ENCODE data around the gene EPHB6.

The EPHB6 gene, protein sequence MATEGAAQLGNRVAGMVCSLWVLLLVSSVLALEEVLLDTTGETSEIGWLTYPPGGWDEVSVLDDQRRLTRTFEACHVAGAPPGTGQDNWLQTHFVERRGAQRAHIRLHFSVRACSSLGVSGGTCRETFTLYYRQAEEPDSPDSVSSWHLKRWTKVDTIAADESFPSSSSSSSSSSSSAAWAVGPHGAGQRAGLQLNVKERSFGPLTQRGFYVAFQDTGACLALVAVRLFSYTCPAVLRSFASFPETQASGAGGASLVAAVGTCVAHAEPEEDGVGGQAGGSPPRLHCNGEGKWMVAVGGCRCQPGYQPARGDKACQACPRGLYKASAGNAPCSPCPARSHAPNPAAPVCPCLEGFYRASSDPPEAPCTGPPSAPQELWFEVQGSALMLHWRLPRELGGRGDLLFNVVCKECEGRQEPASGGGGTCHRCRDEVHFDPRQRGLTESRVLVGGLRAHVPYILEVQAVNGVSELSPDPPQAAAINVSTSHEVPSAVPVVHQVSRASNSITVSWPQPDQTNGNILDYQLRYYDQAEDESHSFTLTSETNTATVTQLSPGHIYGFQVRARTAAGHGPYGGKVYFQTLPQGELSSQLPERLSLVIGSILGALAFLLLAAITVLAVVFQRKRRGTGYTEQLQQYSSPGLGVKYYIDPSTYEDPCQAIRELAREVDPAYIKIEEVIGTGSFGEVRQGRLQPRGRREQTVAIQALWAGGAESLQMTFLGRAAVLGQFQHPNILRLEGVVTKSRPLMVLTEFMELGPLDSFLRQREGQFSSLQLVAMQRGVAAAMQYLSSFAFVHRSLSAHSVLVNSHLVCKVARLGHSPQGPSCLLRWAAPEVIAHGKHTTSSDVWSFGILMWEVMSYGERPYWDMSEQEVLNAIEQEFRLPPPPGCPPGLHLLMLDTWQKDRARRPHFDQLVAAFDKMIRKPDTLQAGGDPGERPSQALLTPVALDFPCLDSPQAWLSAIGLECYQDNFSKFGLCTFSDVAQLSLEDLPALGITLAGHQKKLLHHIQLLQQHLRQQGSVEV

DNA sequence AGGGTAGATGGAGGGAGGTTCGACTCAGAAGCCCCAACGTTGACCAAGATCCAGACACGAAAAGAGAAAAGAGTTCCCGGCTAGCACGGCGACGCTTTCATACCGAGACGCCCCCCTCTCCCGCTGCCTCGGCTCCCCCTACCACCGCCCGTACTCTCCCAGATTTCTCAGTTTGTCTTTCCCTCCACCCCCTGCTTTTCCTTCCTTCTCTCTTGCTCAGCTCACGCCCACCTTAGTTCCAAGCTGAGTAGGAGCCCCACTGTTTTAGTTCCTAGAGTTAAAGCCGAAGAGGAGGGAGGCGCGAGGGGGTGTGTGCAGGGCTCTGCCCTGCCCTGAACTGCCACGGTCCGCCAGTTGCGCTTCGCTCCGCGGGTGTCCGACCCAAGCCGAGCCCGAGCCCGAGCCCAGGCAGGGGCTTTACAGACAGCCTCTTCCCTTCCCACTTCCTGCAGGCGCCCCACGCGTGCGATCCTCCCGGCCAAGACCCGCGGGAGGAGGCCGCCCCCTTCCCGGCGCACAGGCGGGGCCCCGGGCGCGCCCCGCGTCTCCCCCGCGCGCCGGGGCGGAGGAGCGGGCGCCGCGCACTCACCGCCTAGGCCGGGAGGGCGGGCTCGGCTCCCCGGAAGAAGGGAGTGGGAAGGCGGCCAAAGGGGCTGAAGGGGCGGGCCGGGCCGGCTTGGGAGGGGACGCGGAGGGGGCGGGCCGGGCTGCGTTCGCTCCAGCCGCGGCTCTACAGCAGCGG lies at the start of gene EPHB6:
Gene EPHB6 (plus strand): TSS at position 705 of the 742 bp plus-strand sequence. CDS start 8,152 bp downstream, outside the sequence.
- peak; percentile 7 to 49 for DNase-seq

DNA sequence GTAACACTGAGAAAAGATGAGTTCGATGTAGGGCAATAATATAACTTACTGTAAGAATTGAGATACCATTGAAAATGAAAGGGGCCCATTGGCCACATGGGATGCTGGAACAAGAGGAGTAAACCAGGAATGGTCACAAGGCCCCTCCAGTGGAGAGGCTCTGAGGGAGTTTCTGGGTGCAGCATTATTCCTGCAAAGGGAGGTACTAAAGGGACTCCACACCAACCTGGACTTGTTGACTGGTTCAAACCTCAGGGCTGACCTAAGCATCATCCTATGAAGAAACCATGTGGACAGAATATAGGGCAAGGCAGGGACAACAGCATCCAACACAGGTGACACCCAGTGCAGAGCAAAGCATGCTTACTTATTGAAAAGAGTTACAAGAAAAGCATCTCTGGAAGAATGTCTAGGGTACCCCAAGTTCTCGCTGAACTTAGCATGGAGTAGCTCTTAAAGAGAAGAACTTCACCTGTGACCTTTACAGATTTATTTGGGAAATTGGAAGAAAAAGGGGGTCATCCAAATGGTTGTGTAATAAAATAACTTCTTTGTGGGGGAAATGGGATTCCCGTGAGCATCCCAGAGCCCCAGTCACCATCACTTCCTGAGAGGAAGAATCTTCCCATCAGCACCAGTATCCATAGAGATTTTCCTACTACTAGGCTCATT lies 49.4 kb upstream of the EPHB6 start:
- no peak for DNase-seq

DNA sequence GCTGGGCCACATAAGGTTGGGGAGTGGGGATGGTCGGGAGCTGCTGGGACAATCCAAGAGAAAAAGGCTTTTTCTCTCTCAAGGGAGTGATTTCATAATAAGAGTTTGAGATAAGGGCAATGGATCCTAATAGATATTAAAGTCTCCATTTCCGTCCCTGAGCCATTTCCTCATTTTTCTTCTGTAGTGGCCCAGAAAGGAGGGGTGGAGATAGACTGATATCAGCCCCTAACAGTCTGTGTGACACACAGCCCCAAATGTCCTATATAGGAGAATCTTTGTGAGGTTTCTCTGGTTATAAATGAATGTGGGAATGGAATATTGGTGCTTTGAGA lies 48.9 kb upstream of the EPHB6 start:
- DNase-seq, result no peak

DNA sequence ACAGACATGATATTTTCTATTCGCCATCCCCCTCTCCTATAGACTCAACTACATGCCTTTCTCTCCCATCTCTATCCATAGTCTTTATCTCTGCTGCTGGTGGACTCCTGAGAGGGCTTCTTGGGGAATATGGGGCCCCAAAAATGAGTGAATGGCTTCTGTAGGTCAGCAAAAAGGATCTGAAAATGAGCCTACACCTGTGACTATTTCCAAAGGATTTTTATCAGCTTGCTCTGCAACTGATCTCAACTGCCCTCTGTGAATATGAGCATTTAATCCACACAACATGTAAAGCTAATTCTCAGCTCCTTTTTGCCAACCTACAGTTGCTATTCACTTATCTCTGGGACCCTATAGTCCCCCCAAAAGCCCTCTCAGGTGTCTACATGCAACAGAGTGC lies 47.9 kb upstream of the EPHB6 start:
- no peak for DNase-seq

DNA sequence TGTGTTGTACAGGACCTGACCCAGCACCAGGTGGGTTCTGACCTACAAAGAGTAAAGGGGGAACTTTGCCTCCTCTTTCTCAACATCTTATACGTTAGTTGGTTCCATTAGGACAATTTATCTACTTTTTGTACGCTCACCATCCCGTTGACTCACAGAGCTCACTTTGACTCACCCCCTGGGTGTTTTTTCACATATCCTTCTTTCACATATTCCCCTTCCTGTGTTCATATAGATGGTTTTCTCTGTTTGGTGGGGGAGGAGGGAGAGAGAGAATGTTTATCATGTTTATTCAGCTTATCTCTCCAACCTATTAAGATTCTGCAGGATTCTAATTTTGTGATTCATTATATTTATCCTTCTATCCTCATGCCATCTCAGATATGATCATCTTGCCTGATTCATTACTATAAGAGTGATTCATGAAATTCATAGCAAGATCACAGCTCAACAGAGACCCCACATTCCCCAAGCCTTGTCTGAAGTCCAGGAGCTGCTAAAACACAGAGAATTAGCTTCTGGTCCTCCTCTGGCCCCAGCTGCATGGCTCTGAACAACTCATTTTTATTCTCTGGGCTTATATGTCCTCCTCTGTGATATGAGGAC lies 46.9 kb upstream of the EPHB6 start:
- DNase-seq, result no peak

DNA sequence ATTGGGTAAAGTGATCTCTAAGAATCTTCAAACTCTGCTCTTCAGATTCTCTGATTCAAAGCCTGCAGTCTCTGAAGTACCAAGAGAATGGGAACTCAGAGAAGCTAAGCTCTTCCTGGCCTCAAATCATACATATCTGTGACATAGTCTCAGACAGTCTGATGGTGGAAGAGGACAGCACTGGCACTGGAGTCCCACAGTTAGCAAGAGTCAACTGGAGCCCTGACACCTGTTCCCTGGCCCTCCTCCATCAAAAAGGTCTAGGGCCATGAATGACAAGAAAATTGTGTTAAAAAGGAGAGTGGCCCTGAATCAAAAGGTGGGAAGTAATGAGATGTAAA lies 46.4 kb upstream of the EPHB6 start:
- no peak for DNase-seq

DNA sequence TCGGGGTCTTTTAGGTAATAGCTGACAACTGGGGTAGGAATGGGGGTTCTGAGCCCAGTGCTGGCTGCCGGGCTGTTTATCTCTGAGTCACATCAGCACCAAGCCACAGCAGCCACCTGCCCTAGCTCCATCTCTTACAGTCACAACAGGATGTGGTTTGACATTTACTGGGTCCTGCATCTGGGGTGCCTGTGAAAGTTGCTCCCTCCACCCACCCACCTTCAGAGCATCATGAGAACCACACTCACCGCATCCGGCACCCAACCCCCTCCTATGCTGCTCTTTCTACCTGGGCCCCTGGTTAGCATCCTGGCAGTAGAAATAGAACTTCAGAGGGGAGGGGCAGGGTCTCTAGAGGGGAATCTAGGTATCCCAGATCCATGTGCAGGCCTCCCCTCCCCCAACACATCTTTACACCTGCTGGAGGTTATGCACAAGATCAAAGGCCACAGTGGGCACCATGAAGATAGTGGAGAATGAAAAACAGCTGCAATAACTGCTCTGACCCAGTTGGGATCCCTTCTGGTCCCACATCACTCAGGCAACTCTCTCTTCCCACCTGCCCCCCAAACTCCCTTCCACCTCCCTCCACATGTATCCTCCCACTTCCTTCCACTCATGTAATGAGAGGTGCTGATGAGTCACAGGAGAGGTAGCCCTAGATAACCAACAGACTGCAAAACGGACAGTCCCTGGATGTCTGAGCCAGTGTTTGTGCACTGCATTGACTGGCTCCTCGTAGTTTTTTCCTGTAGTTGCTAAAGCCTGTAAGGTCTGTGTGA lies 45.9 kb upstream of the EPHB6 start:
- DNase-seq, result no peak

DNA sequence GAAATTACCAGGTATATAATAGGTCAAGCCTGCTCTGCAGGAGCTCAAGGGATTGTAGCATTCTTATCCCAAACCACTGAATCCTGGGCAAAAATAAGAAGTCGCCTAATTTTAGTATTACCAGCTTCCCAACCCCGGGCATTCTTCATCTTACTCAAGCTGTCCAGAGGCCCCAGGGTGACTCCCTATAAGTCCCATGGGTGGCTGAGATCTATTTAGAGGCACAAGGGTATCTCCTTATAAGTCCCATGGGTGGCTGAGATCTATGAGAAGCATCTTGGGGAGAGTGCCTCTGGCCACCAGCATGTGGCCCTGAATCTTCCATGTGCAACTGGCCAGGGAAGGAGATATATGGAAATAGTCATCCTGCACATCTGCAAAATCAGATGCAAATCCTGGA lies 45.2 kb upstream of the EPHB6 start:
- no peak for DNase-seq

DNA sequence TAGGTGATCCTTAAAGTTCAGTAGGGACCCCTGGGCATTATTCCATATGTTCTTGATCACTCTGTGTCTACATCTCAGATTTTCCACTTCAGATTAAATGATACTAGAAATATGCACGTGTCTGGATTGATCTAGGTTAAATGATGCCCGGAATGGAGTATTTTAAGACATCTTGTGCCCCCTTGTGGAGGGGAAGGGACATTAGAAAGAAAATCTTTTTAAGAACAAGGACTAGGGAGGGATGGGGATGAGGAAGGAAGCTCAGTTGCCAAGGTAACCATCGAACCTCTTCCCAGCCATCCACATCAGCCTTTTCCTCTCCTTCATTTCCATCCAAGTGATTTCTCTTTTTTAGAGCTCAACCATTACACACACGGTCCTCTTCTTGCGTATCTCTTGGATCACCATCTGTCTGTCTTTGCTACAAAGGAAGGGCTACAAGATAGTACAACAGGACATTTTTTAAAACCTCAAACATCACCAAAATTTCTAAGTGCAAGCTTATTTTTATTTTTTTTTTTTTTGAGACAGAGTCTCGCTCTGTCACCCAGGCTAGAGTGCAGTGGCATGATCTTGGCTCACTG lies 43.6 kb upstream of the EPHB6 start:
- DNase-seq, result peak; percentile 54 to 75

DNA sequence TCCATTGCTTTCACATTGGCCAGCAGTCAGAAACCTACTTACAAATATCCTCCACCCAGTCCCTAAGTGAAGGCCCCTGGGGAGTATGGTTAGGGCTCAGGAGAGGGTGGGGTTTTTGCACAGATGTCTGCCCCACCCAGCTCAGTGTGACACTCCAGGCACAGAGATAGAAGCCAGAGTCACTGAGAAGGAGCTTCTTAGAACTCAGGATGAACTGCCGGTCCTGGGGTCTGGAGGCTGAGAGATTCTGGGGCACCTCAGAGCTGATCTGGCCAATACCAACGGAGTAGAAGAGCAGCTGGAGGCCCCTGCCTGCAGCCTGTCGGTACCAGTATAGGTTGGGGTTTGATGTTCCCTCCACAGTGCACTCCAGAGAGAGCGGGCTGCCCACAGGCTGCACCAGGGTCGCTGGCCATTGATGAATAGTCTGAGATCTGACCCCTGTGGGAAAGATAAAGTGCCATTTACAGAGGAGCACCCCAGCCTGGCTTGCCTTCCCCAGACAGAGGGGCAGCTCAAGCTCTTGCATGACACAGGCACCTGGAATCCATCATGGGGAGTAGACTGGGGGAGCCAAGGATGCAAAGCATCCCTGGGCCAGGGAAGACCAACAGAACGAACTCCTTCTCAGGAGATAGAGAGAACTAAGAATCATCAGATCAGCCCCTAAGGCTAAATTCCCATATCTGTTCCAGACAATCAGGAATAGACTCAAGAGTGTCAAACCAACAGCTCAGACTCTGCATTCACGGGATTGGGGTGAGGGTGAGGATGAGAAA lies 42.2 kb upstream of the EPHB6 start:
- DNase-seq, result peak in 1 of 2 experiments; percentile 52

DNA sequence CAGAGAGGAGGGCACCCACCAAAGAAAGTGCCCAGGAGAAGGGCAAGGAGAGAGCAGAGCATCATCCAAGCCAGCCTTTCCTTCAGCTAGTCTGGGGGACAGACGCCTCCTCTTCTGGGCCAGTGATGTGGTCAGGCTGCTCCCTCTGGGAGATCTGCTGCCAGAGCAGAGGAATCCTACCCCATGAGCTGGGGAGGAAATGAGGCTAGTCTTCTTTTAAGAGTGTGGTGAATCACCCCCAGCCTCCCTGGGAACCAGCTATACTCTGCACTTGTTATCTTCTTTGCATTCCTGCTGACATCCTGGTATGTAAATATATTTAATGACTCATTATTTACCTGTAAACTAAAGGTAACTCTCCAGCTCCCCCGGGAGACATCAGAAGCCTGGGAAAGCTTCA lies 41.6 kb upstream of the EPHB6 start:
- DNase-seq, result no peak

DNA sequence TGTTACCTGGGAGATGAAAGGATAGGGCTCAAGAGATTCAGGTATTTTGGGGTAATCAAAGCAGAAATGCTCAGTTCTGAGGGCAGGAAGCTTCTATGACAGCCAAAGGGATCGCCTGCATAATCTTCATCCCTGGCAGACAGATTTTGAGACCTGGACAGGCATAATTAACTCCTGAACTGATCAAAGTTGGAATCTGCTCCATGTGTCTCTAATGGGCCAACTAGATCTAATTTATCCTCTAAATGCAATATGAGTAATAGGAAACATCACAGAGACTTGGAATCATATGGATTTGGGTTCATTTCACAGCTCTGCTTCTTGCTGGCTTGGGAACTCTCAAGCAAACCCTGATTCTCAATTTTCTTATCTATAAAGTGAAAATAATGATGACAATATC lies 41.2 kb upstream of the EPHB6 start:
- DNase-seq, result no peak

DNA sequence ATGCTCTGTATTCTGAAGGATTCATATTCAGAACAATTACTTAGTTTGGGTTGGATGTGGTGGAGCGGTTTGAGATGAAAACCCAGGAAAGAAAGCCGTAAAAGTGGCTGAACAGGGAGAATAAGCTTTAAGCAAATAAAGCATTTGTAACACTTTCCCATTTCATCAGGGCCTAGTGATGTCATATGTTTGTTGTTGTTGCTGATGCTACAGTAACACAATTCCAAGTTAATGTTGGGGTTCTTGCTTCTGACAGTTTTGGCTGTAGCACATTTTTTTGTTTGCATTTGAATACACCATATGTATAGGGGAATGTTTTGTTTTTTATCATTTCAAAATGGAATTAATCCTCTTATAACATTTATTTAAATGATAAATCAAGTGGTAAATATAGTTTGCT lies 40.4 kb upstream of the EPHB6 start:
- no peak for DNase-seq

DNA sequence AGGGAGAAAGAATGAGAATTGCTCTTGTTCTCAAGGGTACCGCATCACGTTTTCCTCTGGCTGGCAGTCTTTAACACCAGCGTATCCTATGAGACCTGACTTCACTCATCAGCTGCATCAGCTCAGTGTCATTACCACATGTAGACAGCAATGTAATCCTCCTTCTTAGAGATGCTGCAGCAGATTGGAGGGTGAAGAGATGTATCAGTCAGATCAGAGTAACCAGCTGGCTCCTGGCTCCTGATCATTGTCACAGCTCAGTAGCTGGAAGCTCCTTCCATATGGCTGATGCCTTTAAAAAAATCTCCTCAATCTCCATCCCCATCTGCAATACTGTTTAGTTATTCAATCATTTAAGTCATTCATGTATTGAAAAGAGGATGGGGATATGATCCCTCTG lies 39.7 kb upstream of the EPHB6 start:
- DNase-seq, result peak; percentile 78 to 94

DNA sequence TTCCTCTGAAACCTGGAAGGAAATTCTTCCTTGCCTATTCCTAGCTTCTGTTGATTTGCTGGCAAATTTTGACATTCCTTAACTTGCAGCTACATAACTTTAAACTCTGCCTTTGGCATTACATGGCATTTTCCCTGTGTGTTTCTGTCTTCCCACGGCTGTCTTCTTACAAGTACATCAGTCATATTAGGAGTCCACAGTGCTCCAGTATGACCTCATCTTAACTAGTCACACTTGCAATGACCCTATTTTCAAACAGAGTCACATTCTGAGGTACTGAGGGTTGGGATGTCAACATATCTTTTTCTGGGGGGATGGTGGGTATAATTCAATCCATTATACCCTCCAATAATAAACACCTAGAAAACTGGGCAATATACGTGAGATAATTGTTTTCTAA lies 37.4 kb upstream of the EPHB6 start:
- DNase-seq, result no peak

DNA sequence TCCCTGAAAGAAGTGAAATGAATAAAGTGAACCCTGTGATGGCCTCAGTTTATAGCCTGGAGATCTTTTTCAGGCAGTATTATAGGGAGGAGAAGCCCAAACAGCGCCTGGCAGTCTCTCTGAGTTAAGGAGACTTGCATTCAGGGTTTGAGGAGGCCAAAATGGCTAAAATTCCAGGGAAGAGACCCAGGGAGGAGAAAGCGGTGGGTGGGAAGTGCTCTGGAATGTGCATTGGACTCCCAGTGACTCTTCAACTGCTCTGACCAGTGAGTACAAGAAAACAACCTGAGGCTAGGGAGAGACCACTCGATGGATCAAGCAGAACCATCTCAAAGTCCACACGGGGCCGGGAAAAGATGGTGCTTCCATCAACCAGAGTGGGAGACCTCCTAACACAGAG lies 35.3 kb upstream of the EPHB6 start:
- DNase-seq, result no peak

DNA sequence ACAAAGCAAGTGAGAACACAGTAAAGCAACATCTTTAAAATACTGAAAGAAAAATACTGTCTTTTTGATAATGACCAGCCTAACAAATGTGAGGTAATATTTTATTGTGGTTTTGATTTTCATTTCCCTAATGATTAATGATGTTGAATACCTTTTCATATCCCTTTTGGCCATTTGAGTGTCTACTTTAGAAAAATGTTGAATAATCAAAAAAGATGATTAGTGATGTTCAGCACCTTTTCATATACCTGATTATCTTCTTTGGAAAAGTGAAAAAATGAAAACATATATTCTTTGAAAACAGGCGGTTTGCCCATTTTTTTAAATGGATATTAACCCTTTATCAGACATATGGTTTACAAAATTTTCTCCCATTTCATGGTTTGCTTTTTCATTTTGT lies 32.2 kb upstream of the EPHB6 start:
- DNase-seq, result no peak

DNA sequence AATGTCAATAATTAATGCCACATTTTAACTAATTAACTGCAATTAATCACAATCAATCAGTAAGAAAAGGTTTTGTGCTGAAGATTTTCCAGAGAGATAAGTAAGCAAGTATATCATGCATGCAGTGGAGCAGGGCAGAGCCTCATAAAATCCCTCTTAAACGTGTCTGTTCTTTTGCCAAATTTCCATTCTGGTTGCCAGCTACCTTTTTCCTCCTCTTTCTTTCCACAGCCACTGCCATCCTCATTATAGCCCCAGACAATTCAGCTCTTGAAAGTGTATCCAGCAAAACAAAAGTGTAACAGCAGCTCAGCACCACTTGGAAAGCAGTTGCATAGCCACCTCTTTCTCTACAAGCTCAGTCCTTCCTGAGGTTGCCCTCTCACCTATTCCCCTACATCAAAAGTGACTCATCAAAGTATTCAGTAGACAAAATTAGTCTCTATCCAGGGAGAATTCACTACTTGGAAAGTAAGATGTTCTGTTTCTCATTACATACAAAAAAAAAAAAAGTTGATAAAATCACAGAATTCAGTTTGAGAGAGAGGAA lies 26.9 kb upstream of the EPHB6 start:
- no peak for DNase-seq

DNA sequence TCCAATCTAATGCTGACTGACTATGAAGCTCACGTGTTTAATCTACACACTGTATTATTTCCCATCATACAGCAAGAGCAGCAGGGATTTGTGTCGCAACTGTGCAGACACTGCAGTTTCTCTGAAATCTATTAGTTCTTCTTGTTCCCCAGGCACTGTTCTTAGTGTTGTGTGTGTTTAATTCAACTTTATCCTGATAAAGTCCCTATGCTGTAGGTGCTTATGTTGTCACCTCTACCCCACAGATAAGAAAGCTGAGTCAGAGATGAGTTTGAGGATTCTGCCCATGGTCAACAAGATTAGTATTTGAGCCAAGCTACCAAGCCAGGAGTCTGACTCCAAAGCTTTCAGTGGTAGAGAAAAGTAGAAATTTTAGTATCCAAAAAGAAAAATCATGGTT lies 22.5 kb upstream of the EPHB6 start:
- no peak for DNase-seq

Data from NCI-H524 (cell line).